Trophoblast cell (in vitro differentiated cells and primary cell): Measurements from ENCODE around the gene TEAD1.

Experiments
- DNase-seq, 2 donors: peaks; one replicate each; pipeline ENCODE4 v3.0.0-alpha.2; 2016
- H2AFZ ChIP-seq: 2 replicates; pipeline ENCODE4 v1.6.1; 2013; ENCODE audit warnings: low read length, moderate library complexity, mild to moderate bottlenecking; ENCODE audit not compliant: insufficient read depth, poor library complexity
- H2AK5ac ChIP-seq: 2 replicates; pipeline ENCODE4 v1.6.1; 2013; ENCODE audit warnings: mild to moderate bottlenecking, low read length
- H2BK120ac ChIP-seq: 2 replicates; pipeline ENCODE4 v1.6.1; 2013; ENCODE audit warnings: low read length, mild to moderate bottlenecking, moderate library complexity; ENCODE audit not compliant: insufficient read depth, poor library complexity
- H2BK12ac ChIP-seq: 2 replicates; pipeline ENCODE4 v1.6.1; 2013; ENCODE audit warnings: mild to moderate bottlenecking, low read length, moderate library complexity
- H2BK5ac ChIP-seq: 2 replicates; pipeline ENCODE4 v1.6.1; 2013; ENCODE audit warnings: low read length, low read depth, moderate library complexity, mild to moderate bottlenecking; ENCODE audit not compliant: poor library complexity
- H3K14ac ChIP-seq: 2 replicates; pipeline ENCODE4 v1.6.1; 2013; ENCODE audit warnings: mild to moderate bottlenecking, low read length
- H3K18ac ChIP-seq: 2 replicates; pipeline ENCODE4 v1.6.1; 2013; ENCODE audit warnings: mild to moderate bottlenecking, low read length
- H3K23ac ChIP-seq: 2 replicates; pipeline ENCODE4 v1.6.1; 2013; ENCODE audit warnings: low read length
- H3K27ac ChIP-seq: 2 replicates; pipeline ENCODE4 v1.5.1; 2013; ENCODE audit warnings: low read depth, mild to moderate bottlenecking, inconsistent platforms, low read length, moderate library complexity
- H3K27me3 ChIP-seq: 2 replicates; pipeline ENCODE4 v1.6.1; 2013; ENCODE audit warnings: inconsistent platforms, mild to moderate bottlenecking, low read length, moderate library complexity; ENCODE audit not compliant: insufficient read depth
- H3K36me3 ChIP-seq, 2 experiments: 1 replicate in 1 of 2; 2 replicates in 1 of 2; pipeline ENCODE4 v1.6.1; 2013; ENCODE audit warnings: low read length in 2 of 2, mild to moderate bottlenecking in 2 of 2, moderate library complexity in 1 of 2; ENCODE audit not compliant: insufficient read depth in 2 of 2, control insufficient read depth in 1 of 2
- H3K4ac ChIP-seq: 2 replicates; pipeline ENCODE4 v1.6.1; 2013; ENCODE audit warnings: low read depth, mild to moderate bottlenecking, low read length, moderate library complexity
- H3K4me1 ChIP-seq, 2 experiments: 1 replicate in 1 of 2; 2 replicates in 1 of 2; pipeline ENCODE4 v1.6.1; 2013; ENCODE audit warnings: low read length in 2 of 2, mild to moderate bottlenecking in 2 of 2, moderate library complexity in 1 of 2; ENCODE audit not compliant: insufficient read depth in 2 of 2, control insufficient read depth in 1 of 2
- H3K4me2 ChIP-seq: 2 replicates; pipeline ENCODE4 v1.6.1; 2013; ENCODE audit warnings: inconsistent platforms, mild to moderate bottlenecking, low read length, moderate library complexity
- H3K4me3 ChIP-seq: 2 replicates; pipeline ENCODE4 v1.5.1; 2013; ENCODE audit warnings: mild to moderate bottlenecking, low read depth, low read length, inconsistent platforms
- H3K79me1 ChIP-seq: one replicate; pipeline ENCODE4 v1.6.1; 2013; ENCODE audit warnings: low read length
- H3K79me2 ChIP-seq: 2 replicates; pipeline ENCODE4 v1.6.1; 2013; ENCODE audit warnings: low read length, mild to moderate bottlenecking; ENCODE audit not compliant: control insufficient read depth, insufficient read depth, poor library complexity
- H3K9ac ChIP-seq: 2 replicates; pipeline ENCODE4 v1.6.1; 2013; ENCODE audit warnings: mild to moderate bottlenecking, low read length
- H3K9me3 ChIP-seq: 2 replicates; pipeline ENCODE4 v1.6.1; 2013; ENCODE audit warnings: low read depth, mild to moderate bottlenecking, control low read depth, inconsistent platforms, low read length; ENCODE audit not compliant: insufficient read depth
- H4K12ac ChIP-seq: 2 replicates; pipeline ENCODE4 v1.6.1; 2013; ENCODE audit warnings: low read depth, mild to moderate bottlenecking, low read length, moderate library complexity
- H4K8ac ChIP-seq: 2 replicates; pipeline ENCODE4 v1.6.1; 2013; ENCODE audit warnings: low read depth, mild to moderate bottlenecking, low read length, moderate library complexity
- H4K91ac ChIP-seq: one replicate; pipeline ENCODE4 v1.6.1; 2013; ENCODE audit warnings: low read depth, mild to moderate bottlenecking, low read length, moderate library complexity
- WGBS: extraction: QIAGEN DNeasy Blood & Tissue Kit; methylation state at CpG from one replicate; pipeline ENCODE4 v1.1.7; 2013; ENCODE audit warnings: missing lambda C conversion rate; ENCODE audit not compliant: insufficient read length, insufficient coverage; ENCODE audit errors: extremely low coverage; 5-methylcytosine and 5-hydroxymethylcytosine counted together

Gene TEAD1

DNA sequence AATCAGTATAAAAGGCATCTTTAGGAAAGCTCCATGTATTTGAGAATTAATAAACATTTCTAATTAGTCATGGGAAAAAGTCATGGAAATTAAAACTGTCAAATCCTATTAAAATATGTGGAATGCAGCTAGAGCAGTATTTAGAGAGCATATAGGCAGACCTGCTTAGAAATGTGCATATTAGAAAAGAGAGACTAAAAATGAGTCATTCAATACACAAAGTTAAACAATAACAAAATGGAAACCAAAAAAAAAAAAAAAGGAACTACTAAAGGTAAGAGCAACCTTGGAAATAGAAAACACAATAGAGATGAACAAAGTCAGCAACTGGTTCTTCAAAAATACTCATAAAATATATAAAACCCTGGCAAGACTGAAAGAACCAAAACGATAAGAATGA, 275.2 kb downstream of the TEAD1 start:
- H2BK12ac ChIP-seq = no peak overlapping the region
- H3K27me3 ChIP-seq = no peaks in the 10 kb centered on the region
- no peak overlapping the region for H3K23ac ChIP-seq
- no peak overlapping the region for H2BK5ac ChIP-seq
- no peaks in the 10 kb centered on the region for H3K79me1 ChIP-seq
- H3K4me2 ChIP-seq = no peak overlapping the region
- no peak overlapping the region for H4K12ac ChIP-seq
- no peak overlapping the region for H3K18ac ChIP-seq
- H3K36me3 ChIP-seq = peaks cover 0 to 4% of the 10 kb centered on the region in 2 experiments
- H3K79me2 ChIP-seq = no peaks in the 10 kb centered on the region
- no peak overlapping the region for H3K9ac ChIP-seq
- H4K91ac ChIP-seq = no peak overlapping the region
- H2BK120ac ChIP-seq = no peak overlapping the region
- no peak overlapping the region for H3K14ac ChIP-seq
- H3K4ac ChIP-seq = no peak overlapping the region
- H2AK5ac ChIP-seq = no peak overlapping the region
- H3K4me3 ChIP-seq = no peak overlapping the region
- no peak overlapping the region for H2AFZ ChIP-seq
- WGBS = no CpG with 5 or more reads among the region's 1 CpG
- no peaks in the 10 kb centered on the region for H3K4me1 ChIP-seq
- no peak overlapping the region for H3K27ac ChIP-seq
- DNase-seq = peak in 1 of 2 donors; percentile 38
- H3K9me3 ChIP-seq = no peaks in the 10 kb centered on the region
- no peak overlapping the region for H4K8ac ChIP-seq

DNA sequence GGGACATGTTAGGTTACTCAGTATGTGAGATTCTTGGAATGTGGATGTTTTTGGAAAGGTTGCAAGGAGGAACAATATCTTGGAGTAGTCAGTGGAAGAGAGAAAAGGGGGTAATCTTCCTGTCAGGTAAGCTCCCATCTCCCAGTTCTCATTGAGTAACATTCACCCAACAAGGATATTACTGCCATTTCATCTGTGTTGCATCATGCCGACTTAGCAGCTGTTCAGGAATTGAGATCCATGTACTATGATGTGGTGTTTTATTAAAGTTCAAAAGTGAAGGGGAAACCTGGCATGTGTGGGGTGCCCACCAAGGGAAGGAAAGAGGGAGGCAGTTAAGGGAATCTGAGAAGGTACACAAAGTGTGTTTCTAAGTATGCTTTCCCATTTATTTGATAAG, 276.4 kb downstream of the TEAD1 start:
- H2BK120ac ChIP-seq = no peak overlapping the region
- no peak overlapping the region for H2AK5ac ChIP-seq
- no peak overlapping the region for H2BK12ac ChIP-seq
- no peak overlapping the region for H3K23ac ChIP-seq
- WGBS = no CpG with 5 or more reads among the region's 1 CpG
- no peak overlapping the region for H3K4me2 ChIP-seq
- H2BK5ac ChIP-seq = no peak overlapping the region
- DNase-seq = peak in 1 of 2 donors; percentile 44
- H3K27ac ChIP-seq = no peak overlapping the region
- no peak overlapping the region for H3K14ac ChIP-seq
- H3K9ac ChIP-seq = no peak overlapping the region
- H3K4me3 ChIP-seq = no peak overlapping the region
- no peak overlapping the region for H2AFZ ChIP-seq
- H4K91ac ChIP-seq = no peak overlapping the region
- H3K27me3 ChIP-seq = no peaks in the 10 kb centered on the region
- no peak overlapping the region for H4K12ac ChIP-seq
- H3K18ac ChIP-seq = no peak overlapping the region
- H4K8ac ChIP-seq = no peak overlapping the region
- H3K79me1 ChIP-seq = no peaks in the 10 kb centered on the region
- no peak overlapping the region for H3K4ac ChIP-seq
- H3K36me3 ChIP-seq = no peaks in the 10 kb centered on the region
- H3K4me1 ChIP-seq = no peaks in the 10 kb centered on the region
- H3K9me3 ChIP-seq = no peaks in the 10 kb centered on the region
- H3K79me2 ChIP-seq = no peaks in the 10 kb centered on the region

DNA sequence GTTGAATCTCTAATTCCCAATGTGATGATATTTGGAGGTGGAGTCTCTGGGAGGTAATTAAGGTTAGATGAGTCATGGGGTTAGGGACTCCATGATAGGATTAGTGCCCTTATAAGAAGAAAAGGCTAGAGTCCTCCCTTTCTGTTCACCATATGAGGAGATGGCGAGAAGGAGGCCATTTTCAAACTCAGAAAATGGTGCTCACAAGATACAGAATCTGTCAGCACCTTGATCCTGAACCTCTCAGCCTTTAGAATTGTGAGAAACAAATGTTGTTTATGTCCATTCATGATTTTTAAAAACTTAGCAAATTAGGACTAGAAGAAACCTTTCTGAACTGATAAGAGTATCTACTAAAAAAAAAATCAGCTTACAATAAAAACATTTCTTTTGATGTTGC, 277.2 kb downstream of the TEAD1 start:
- no peak overlapping the region for H4K8ac ChIP-seq
- no peak overlapping the region for H3K27ac ChIP-seq
- DNase-seq = peak in 1 of 2 donors; percentile 33
- no peak overlapping the region for H3K14ac ChIP-seq
- WGBS = no CpG with 5 or more reads among the region's 1 CpG
- no peak overlapping the region for H3K9ac ChIP-seq
- no peaks in the 10 kb centered on the region for H3K27me3 ChIP-seq
- no peak overlapping the region for H3K18ac ChIP-seq
- no peak overlapping the region for H3K4me2 ChIP-seq
- H2BK12ac ChIP-seq = no peak overlapping the region
- H3K36me3 ChIP-seq = no peaks in the 10 kb centered on the region
- no peak overlapping the region for H2AK5ac ChIP-seq
- H3K4me3 ChIP-seq = no peak overlapping the region
- H4K12ac ChIP-seq = no peak overlapping the region
- H3K4ac ChIP-seq = no peak overlapping the region
- H2BK5ac ChIP-seq = no peak overlapping the region
- no peak overlapping the region for H3K23ac ChIP-seq
- H3K4me1 ChIP-seq = no peaks in the 10 kb centered on the region
- no peak overlapping the region for H2AFZ ChIP-seq
- no peaks in the 10 kb centered on the region for H3K79me1 ChIP-seq
- no peaks in the 10 kb centered on the region for H3K79me2 ChIP-seq
- H4K91ac ChIP-seq = no peak overlapping the region
- H2BK120ac ChIP-seq = no peak overlapping the region
- H3K9me3 ChIP-seq = no peaks in the 10 kb centered on the region

DNA sequence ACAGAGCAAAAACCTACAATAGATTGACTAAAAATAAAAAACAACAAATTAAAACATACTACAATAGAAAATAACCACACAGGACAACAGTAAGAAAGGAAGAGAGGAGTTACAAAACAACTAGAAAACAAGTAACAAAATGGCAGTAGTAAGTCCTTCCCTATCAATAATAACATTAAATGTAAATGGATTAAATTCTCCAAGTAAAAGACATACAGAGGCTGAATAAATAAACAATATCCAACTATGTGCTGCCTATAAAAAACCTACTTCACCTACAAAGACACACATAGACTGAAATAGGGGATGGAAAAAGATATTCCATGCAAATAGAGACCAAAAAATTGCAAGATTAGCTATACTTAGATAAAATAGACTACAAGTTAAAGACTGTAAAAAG, 277.9 kb downstream of the TEAD1 start:
- Histone ChIP-seq H4K91ac (no peak overlapping the region), H3K79me1 (no peaks in the 10 kb centered on the region), H3K14ac (no peak overlapping the region), H3K9ac (no peak overlapping the region), H3K23ac (no peak overlapping the region), H3K27ac (no peak overlapping the region), H3K18ac (no peak overlapping the region), H2BK120ac (no peak overlapping the region), H4K12ac (no peak overlapping the region), H2BK12ac (no peak overlapping the region), H4K8ac (no peak overlapping the region), H2AK5ac (no peak overlapping the region), H3K79me2 (no peaks in the 10 kb centered on the region), H3K9me3 (no peaks in the 10 kb centered on the region), H3K27me3 (no peaks in the 10 kb centered on the region), H2AFZ (no peak overlapping the region), H3K4me2 (no peak overlapping the region), H3K4ac (no peak overlapping the region), H2BK5ac (no peak overlapping the region), H3K4me3 (no peak overlapping the region), H3K4me1 (no peaks in the 10 kb centered on the region), H3K36me3 (no peaks in the 10 kb centered on the region)
- DNase-seq = no peak
